ENCODE measurements around the gene HMCN2. TPM values are rescaled to one million over a fixed set of nuclear protein-coding genes. Genes with fewer than 3 reads are reported as not detected.
"Not testable (repeated sequence)": the region's sequence is repeated elsewhere in the genome, so short reads cannot be mapped to it uniquely, and the experiment has no call there.

Gene HMCN2
- total RNA-seq, 1 experiment from 2014 or later: 5.6 TPM

GRCh38 chr9:130255631-130256134 lies 9.9 kb upstream of the HMCN2 start:
- Mint-ChIP-seq H3K4me3 (no peak overlapping the region), H3K4me1 (peaks cover 11% of the 10 kb centered on the region; the same call in 1 of the 2 replicates), H3K9me3 (peaks cover 18% of the 10 kb centered on the region), H3K36me3 (peaks cover 11% of the 10 kb centered on the region), H3K27ac (no peak overlapping the region), H3K27me3 (ENCODE audit: low read depth) (peaks cover 3% of the 10 kb centered on the region; the same call in 1 of the 2 replicates)
- ATAC-seq (no peak), DNase-seq (ENCODE audit: low spot score) (no peak)
- POLR2A ChIA-PET: no interaction called here
- CTCF ChIA-PET: interaction anchor here (1.1 to 1.8 kb wide), 6 partner anchors 8 to 65 kb away, joined by 5 to 9 read pairs (median 6); no protein-coding TSS in a partner anchor
- TF ChIP-seq, protein P1, sequence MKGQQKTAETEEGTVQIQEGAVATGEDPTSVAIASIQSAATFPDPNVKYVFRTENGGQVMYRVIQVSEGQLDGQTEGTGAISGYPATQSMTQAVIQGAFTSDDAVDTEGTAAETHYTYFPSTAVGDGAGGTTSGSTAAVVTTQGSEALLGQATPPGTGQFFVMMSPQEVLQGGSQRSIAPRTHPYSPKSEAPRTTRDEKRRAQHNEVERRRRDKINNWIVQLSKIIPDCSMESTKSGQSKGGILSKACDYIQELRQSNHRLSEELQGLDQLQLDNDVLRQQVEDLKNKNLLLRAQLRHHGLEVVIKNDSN (CRISPR knock-in tag; IDR thresholded peaks at IDR 0.05): no peak
- TF ChIP-seq MYBL2 (CRISPR knock-in tag; IDR thresholded peaks at IDR 0.05): no peak
- no peak for TF ChIP-seq ZNF232 (CRISPR knock-in tag; IDR thresholded peaks at IDR 0.05)
- no peak for TF ChIP-seq ATF6 (CRISPR knock-in tag; IDR thresholded peaks at IDR 0.05)
- TF ChIP-seq ELF4 (CRISPR knock-in tag; IDR thresholded peaks at IDR 0.05; ENCODE audit: low read depth): no peak
- TF ChIP-seq CTCF (IDR thresholded peaks at IDR 0.05): no peak
- TF ChIP-seq EMX1 (CRISPR knock-in tag; IDR thresholded peaks at IDR 0.05): no peak
- TF ChIP-seq TEAD4 (CRISPR knock-in tag; IDR thresholded peaks at IDR 0.05): no peak
- no peak for TF ChIP-seq SMAD4 (CRISPR knock-in tag; IDR thresholded peaks at IDR 0.05)
- TF ChIP-seq FOXP4 (CRISPR knock-in tag; IDR thresholded peaks at IDR 0.05): no peak
- no peak for TF ChIP-seq ZNF263 (CRISPR knock-in tag; IDR thresholded peaks at IDR 0.05; ENCODE audit: low read depth)
- TF ChIP-seq MLX (CRISPR knock-in tag; IDR thresholded peaks at IDR 0.05): no peak
- TF ChIP-seq IRF2 (CRISPR knock-in tag; IDR thresholded peaks at IDR 0.05; ENCODE audit: borderline replicate concordance, low read depth): no peak
- TF ChIP-seq SP1 (CRISPR knock-in tag; conservative IDR thresholded peaks at IDR 0.05): no peak
- no peak for TF ChIP-seq ZNF671 (CRISPR knock-in tag; IDR thresholded peaks at IDR 0.05)
- no peak for TF ChIP-seq NR3C1 (CRISPR knock-in tag; conservative IDR thresholded peaks at IDR 0.05; ENCODE audit: low read depth)
- no peak for TF ChIP-seq NFYB (CRISPR knock-in tag; conservative IDR thresholded peaks at IDR 0.05; ENCODE audit: low read depth)
- TF ChIP-seq SMAD3 (CRISPR knock-in tag; IDR thresholded peaks at IDR 0.05; ENCODE audit: borderline replicate concordance): no peak

GRCh38 chr9:130256644-130257043 lies 8.9 kb upstream of the HMCN2 start:
- H3K9me3 Mint-ChIP-seq: peaks cover 18% of the 10 kb centered on the region
- ATAC-seq: no peak
- H3K4me3 Mint-ChIP-seq: no peak overlapping the region
- no peak for TF ChIP-seq ZNF423 (CRISPR knock-in tag; IDR thresholded peaks at IDR 0.05)
- TF ChIP-seq SMAD4 (CRISPR knock-in tag; IDR thresholded peaks at IDR 0.05): no peak
- TF ChIP-seq ATF2 (CRISPR knock-in tag; IDR thresholded peaks at IDR 0.05; ENCODE audit: borderline replicate concordance, low read depth): no peak
- TF ChIP-seq ATF3 (CRISPR knock-in tag; conservative IDR thresholded peaks at IDR 0.05): no peak
- peaks cover 11% of the 10 kb centered on the region for H3K36me3 Mint-ChIP-seq
- ChIA-PET CTCF (interaction anchor here (1.1 to 1.8 kb wide), 3 partner anchors 11 to 64 kb away, joined by 5 to 7 read pairs (median 5); no protein-coding TSS in a partner anchor), POLR2A (no interaction called here)
- peaks cover 3% of the 10 kb centered on the region; the same call in 1 of the 2 replicates for H3K27me3 Mint-ChIP-seq (ENCODE audit: low read depth)
- no peak for DNase-seq (ENCODE audit: low spot score)
- H3K27ac Mint-ChIP-seq: no peak overlapping the region
- H3K4me1 Mint-ChIP-seq: peaks cover 11% of the 10 kb centered on the region; the same call in 1 of the 2 replicates

DNA sequence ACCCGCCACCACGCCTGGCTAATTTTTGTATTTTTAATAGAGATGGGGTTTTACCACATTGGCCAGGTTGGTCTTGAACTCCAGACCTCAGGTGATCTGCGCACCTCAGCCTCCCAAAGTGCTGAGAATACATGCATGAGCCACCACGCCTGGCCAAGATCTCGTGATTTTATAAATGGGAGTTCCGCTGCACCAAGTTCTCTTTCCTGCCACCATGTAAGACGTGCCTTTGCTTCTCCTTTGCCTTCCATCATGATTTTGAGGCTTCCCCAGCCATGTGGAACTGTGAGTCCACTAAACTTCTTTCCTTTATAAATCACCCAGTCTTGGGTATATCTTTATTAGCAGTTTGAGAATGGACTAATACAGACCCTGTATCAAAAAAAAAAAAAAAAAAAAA lies 7.4 kb upstream of the HMCN2 start:
- ATAC-seq; DNase-seq (ENCODE audit: low spot score); POLR2A ChIA-PET; H3K27ac Mint-ChIP-seq; H3K4me3 Mint-ChIP-seq; H3K27me3 Mint-ChIP-seq (ENCODE audit: low read depth): not testable (repeated sequence)
- Mint-ChIP-seq H3K4me1 (peaks cover 11% of the 10 kb centered on the region; the same call in 1 of the 2 replicates), H3K36me3 (peaks cover 11% of the 10 kb centered on the region), H3K9me3 (peaks cover 18% of the 10 kb centered on the region)
- CTCF ChIA-PET: interaction anchor here (0.6 to 1.6 kb wide), 3 partner anchors 22 to 149 kb away, joined by 3 to 5 read pairs (median 5); no protein-coding TSS in a partner anchor

Measured in WTC11 (cell line).